SK-N-SH (cell line): ENCODE data around the gene HEXIM1. TPM values are rescaled to one million over a fixed set of nuclear protein-coding genes. Genes with fewer than 3 reads are reported as not detected.
A peak's percentile ranks its signal among the peaks of the same experiment; 100 is the strongest.

Experiments
- CTCF ChIA-PET: fragments of 300-600, 350-600 bp; formaldehyde crosslinking; extraction: SDS; loops from one replicate; lab custom pipeline; 2021; lab: Yijun Ruan, JAX
- POLR2A ChIA-PET: fragments of 350-600 bp; sonication (Branson Sonifier 250); formaldehyde crosslinking; extraction: SDS; loops from one replicate; lab custom pipeline; 2020; ENCODE audit warnings: antibody characterized with exemption, inconsistent platforms; lab: Yijun Ruan, JAX
- DNase-seq: peaks from one replicate; pipeline ENCODE4 v3.0.0; 2012
- H2AFZ ChIP-seq: fragments of 200-600 bp; sonication (generic); 2 replicates; pipeline ENCODE4 v1.8.1; 2016; ENCODE audit warnings: antibody characterized with exemption, mild to moderate bottlenecking, low read depth
- H3F3A ChIP-seq: fragments of 200-600 bp; sonication (generic); replicated peaks from 2 replicates; pipeline ENCODE3; 2016; ENCODE audit warnings: antibody characterized with exemption, mild to moderate bottlenecking; ENCODE audit not compliant: insufficient read depth
- H3K27ac ChIP-seq, 2 experiments: fragments of 200-500 bp in 1 of 2; fragments of 200-600 bp in 1 of 2; sonication (Bioruptor generic) in 1 of 2; sonication (generic), shearing (Covaris generic) in 1 of 2; 2 replicates each; pipeline versions ENCODE4 v1.5.1 to v1.6.1; 2014 to 2016; ENCODE audit warnings: low read depth in 2 of 2, inconsistent platforms in 1 of 2, low read length in 1 of 2, mild to moderate bottlenecking in 1 of 2, mixed read lengths in 1 of 2
- H3K27me3 ChIP-seq: fragments of 200-600 bp; sonication (generic), shearing (Covaris generic); 2 replicates; pipeline ENCODE4 v1.6.1; 2016; ENCODE audit warnings: mixed run types; ENCODE audit not compliant: insufficient read depth
- H3K36me3 ChIP-seq, 2 experiments: fragments of 200-500 bp in 1 of 2; fragments of 200-600 bp in 1 of 2; sonication (Bioruptor generic) in 1 of 2; sonication (generic) in 1 of 2; replicated peaks in 1 of 2; 2 replicates each; pipeline versions ENCODE3 to v1.5.1; 2014 to 2016; ENCODE audit warnings: low read length in 1 of 2, mild to moderate bottlenecking in 1 of 2; ENCODE audit not compliant: insufficient read depth in 2 of 2, control insufficient read depth in 1 of 2
- H3K4me1 ChIP-seq, 2 experiments: fragments of 200-500 bp in 1 of 2; fragments of 200-600 bp in 1 of 2; sonication (Bioruptor generic) in 1 of 2; sonication (generic), shearing (Covaris generic) in 1 of 2; 2 replicates each; pipeline versions ENCODE4 v1.5.1 to v1.6.1; 2014 to 2016; ENCODE audit warnings: low read depth in 1 of 2, low read length in 1 of 2, mixed run types in 1 of 2; ENCODE audit not compliant: insufficient read depth in 2 of 2, control insufficient read depth in 1 of 2
- H3K4me2 ChIP-seq: fragments of 200-600 bp; sonication (generic), shearing (Covaris generic); 2 replicates; pipeline ENCODE4 v1.6.1; 2017; ENCODE audit warnings: mixed run types
- H3K4me3 ChIP-seq, 2 experiments: fragments of 200-500 bp in 1 of 2; fragments of 200-600 bp in 1 of 2; sonication (Bioruptor generic) in 1 of 2; sonication (generic), shearing (Covaris generic) in 1 of 2; 2 replicates each; pipeline versions ENCODE4 v1.5.1 to v1.8.1; 2014 to 2016; ENCODE audit warnings: low read depth in 2 of 2, inconsistent platforms in 1 of 2, low read length in 1 of 2, mild to moderate bottlenecking in 1 of 2, mixed read lengths in 1 of 2, moderate library complexity in 1 of 2
- H3K79me2 ChIP-seq: fragments of 200-600 bp; sonication (generic); 2 replicates; pipeline ENCODE4 v1.8.1; 2017; ENCODE audit warnings: mild to moderate bottlenecking; ENCODE audit not compliant: insufficient read depth
- H3K9ac ChIP-seq: fragments of 200-600 bp; sonication (generic); 2 replicates; pipeline ENCODE4 v1.6.1; 2017; ENCODE audit warnings: mixed run types
- H3K9me2 ChIP-seq: fragments of 200-600 bp; sonication (generic); 2 replicates; pipeline ENCODE4 v1.6.1; 2017; ENCODE audit warnings: mixed run types
- H3K9me3 ChIP-seq: fragments of 200-600 bp; sonication (generic); 2 replicates; pipeline ENCODE4 v1.6.1; 2017; ENCODE audit warnings: mixed run types, mild to moderate bottlenecking, moderate library complexity
- H4K20me1 ChIP-seq: fragments of 200-600 bp; sonication (generic); 2 replicates; pipeline ENCODE4 v1.6.1; 2017; ENCODE audit warnings: mild to moderate bottlenecking, mixed run types; ENCODE audit not compliant: insufficient read depth
- ELF1 ChIP-seq: IDR thresholded peaks from 2 replicates; pipeline ENCODE4 v1.4.0; 2012
- EP300 ChIP-seq, 2 experiments: IDR thresholded peaks; 2 replicates each; pipeline versions ENCODE4 v1.4.0 to v1.6.1; 2012; ENCODE audit warnings: borderline replicate concordance in 1 of 2, low read depth in 1 of 2, low read length in 1 of 2
- FOSL2 ChIP-seq: IDR thresholded peaks from 2 replicates; pipeline ENCODE4 v1.4.0; 2012; ENCODE audit warnings: low read depth, mild to moderate bottlenecking, moderate library complexity, borderline replicate concordance
- FOXJ3 ChIP-seq: sonication (generic); formaldehyde crosslinking; IDR thresholded peaks from 2 replicates; pipeline ENCODE4 v1.5.1; 2020; ENCODE audit warnings: mild to moderate bottlenecking, missing genetic modification reagents
- GATA2 ChIP-seq: sonication (generic); formaldehyde crosslinking; IDR thresholded peaks from 2 replicates; pipeline ENCODE4 v1.5.0; 2020; ENCODE audit warnings: mild to moderate bottlenecking, missing genetic modification reagents
- MAX ChIP-seq: IDR thresholded peaks from 2 replicates; pipeline ENCODE4 v1.4.0; 2012; ENCODE audit warnings: low read depth
- NFIC ChIP-seq: IDR thresholded peaks from 2 replicates; pipeline ENCODE4 v1.4.0; 2012; ENCODE audit warnings: borderline replicate concordance
- PBX3 ChIP-seq: IDR thresholded peaks from 2 replicates; pipeline ENCODE4; 2012
- POLR2AphosphoS5 ChIP-seq: IDR thresholded peaks from 2 replicates; pipeline ENCODE4 v1.6.1; 2012; ENCODE audit warnings: low read depth, low read length
- RAD21 ChIP-seq: IDR thresholded peaks from 2 replicates; pipeline ENCODE4 v1.6.1; 2012; ENCODE audit warnings: mild to moderate bottlenecking, low read length
- RFX5 ChIP-seq: IDR thresholded peaks from 2 replicates; pipeline ENCODE4 v1.6.1; 2012; ENCODE audit warnings: mild to moderate bottlenecking, improper control_type of control experiment, low read length
- RXRA ChIP-seq: IDR thresholded peaks from 2 replicates; pipeline ENCODE4 v1.4.0; 2012; ENCODE audit warnings: low read depth, mild to moderate bottlenecking, borderline replicate concordance
- TCF12 ChIP-seq: IDR thresholded peaks from 2 replicates; pipeline ENCODE4 v1.4.0; 2012
- ZBTB33 ChIP-seq: IDR thresholded peaks from 2 replicates; pipeline ENCODE4 v1.4.0; 2012; ENCODE audit warnings: low read depth, borderline replicate concordance
- WGBS: methylation state at CpG from one replicate; pipeline ENCODE4 v1.1.6; 2017; ENCODE audit warnings: low lambda C conversion rate; 5-methylcytosine and 5-hydroxymethylcytosine counted together
- polyA plus RNA-seq, 3 experiments: library from polyadenylated mRNA; depleted of rRNA; stranded (reverse); fragments of >200 nt; gene quantifications; 2 replicates each; pipeline ENCODE4 v1.2.3, GENCODE V29; 2012

The HEXIM1 gene
- polyA plus RNA-seq, 1 of the 3 experiments (the other 2 are of a cell fraction): 20.7 TPM

GRCh38 chr17:45127548-45128300 is 20.6 kb upstream of the HEXIM1 start:
- H3K27me3 ChIP-seq: no peaks in the 10 kb centered on the region
- no peak overlapping the region for H2AFZ ChIP-seq
- H3K4me3 ChIP-seq: no peak overlapping the region
- H4K20me1 ChIP-seq: no peaks in the 10 kb centered on the region
- H3K9ac ChIP-seq: peak overlapping the region; percentile 19; the same call in 1 of the 2 replicates
- peak overlapping the region; percentile 7 to 65 for H3K27ac ChIP-seq
- peaks cover 92% of the 10 kb centered on the region for H3K79me2 ChIP-seq
- peaks cover 0 to 7% of the 10 kb centered on the region in 2 experiments for H3K36me3 ChIP-seq
- peak; percentile 27; the same call in 1 of the 2 replicates for TF ChIP-seq MAX
- TF ChIP-seq GATA2 (CRISPR knock-in tag): peak; percentile 24; the same call in 1 of the 2 replicates
- peak; percentile 3; the same call in 1 of the 2 replicates for TF ChIP-seq NFIC
- no peak for TF ChIP-seq EP300 (IDR thresholded peaks at IDR 0.05; ENCODE audit: borderline replicate concordance in 1 of 2, low read depth in 1 of 2, low read length in 1 of 2)
- TF ChIP-seq RAD21: no peak
- TF ChIP-seq PBX3: no peak
- no peak for TF ChIP-seq RFX5
- peak; percentile 46 for TF ChIP-seq TCF12
- no peak for TF ChIP-seq POLR2AphosphoS5
- H3F3A ChIP-seq: peaks cover 22% of the 10 kb centered on the region
- H3K9me3 ChIP-seq: no peaks in the 10 kb centered on the region
- H3K4me2 ChIP-seq: peak overlapping the region; percentile 70
- ChIA-PET CTCF (interaction anchor here (0.7 to 10.8 kb wide), 5 partner anchors 10 to 105 kb away, joined by 3 to 194 read pairs (median 6); no protein-coding TSS in a partner anchor), POLR2A (interaction anchor here (1.0 to 1.7 kb wide), 2 partner anchors 11 to 21 kb away, joined by 4 to 5 read pairs; partner anchors contain the start of gene HEXIM1)
- peaks cover 37 to 41% of the 10 kb centered on the region in 2 experiments; a peak in 3 of 4 replicates for H3K4me1 ChIP-seq
- no peak for DNase-seq
- 35% methylated on average over 17 of the region's 20 CpGs for WGBS
- no peaks in the 10 kb centered on the region for H3K9me2 ChIP-seq

GRCh38 chr17:45128331-45128730 is 19.9 kb upstream of the HEXIM1 start:
- Histone ChIP-seq H3K27ac (peak overlapping the region; percentile 7 to 65), H3F3A (peaks cover 26% of the 10 kb centered on the region), H3K79me2 (peaks cover 86% of the 10 kb centered on the region), H3K4me3 (no peak overlapping the region)
- DNase-seq: no peak
- CTCF ChIA-PET: interaction anchor here (1.1 to 10.8 kb wide), 5 partner anchors 10 to 208 kb away, joined by 5 to 194 read pairs (median 7); no protein-coding TSS in a partner anchor
- no peak for TF ChIP-seq FOXJ3 (CRISPR knock-in tag)
- no peak for TF ChIP-seq ELF1
- TF ChIP-seq RXRA: no peak
- no peak for TF ChIP-seq ZBTB33
- no peak for TF ChIP-seq RAD21
- TF ChIP-seq FOSL2: no peak
- TF ChIP-seq, all 33 proteins: peak for 0
- Histone ChIP-seq H3K4me2 (peak overlapping the region; percentile 70), H3K9me2 (no peaks in the 10 kb centered on the region), H3K9me3 (no peaks in the 10 kb centered on the region), H2AFZ (no peak overlapping the region), H3K4me1 (peaks cover 36 to 41% of the 10 kb centered on the region in 2 experiments; a peak in 3 of 4 replicates), H3K27me3 (no peaks in the 10 kb centered on the region), H4K20me1 (no peaks in the 10 kb centered on the region), H3K36me3 (peaks cover 0 to 7% of the 10 kb centered on the region in 2 experiments), H3K9ac (peak overlapping the region; percentile 19; the same call in 1 of the 2 replicates)
- 71% methylated on average over 4 of the region's 5 CpGs for WGBS
- POLR2A ChIA-PET: no interaction called here
